DND-41 (cell line): Measurements from ENCODE around the gene ALG12.

Source experiments
- EZH2 ChIP-seq: IDR thresholded peaks from 3 replicates; pipeline ENCODE4 v1.6.1; 2012; ENCODE audit warnings: borderline replicate concordance, low read depth, mild to moderate bottlenecking, moderate library complexity, low read length, inconsistent platforms; ENCODE audit not compliant: severe bottlenecking
- TF ChIP-seq, protein P1 (sequence below): IDR thresholded peaks from 2 replicates; pipeline ENCODE4 v1.5.1; 2012; ENCODE audit warnings: borderline replicate concordance, low read length, moderate library complexity, mild to moderate bottlenecking; ENCODE audit not compliant: poor library complexity, severe bottlenecking; ENCODE audit errors: extremely low read depth

DNA sequence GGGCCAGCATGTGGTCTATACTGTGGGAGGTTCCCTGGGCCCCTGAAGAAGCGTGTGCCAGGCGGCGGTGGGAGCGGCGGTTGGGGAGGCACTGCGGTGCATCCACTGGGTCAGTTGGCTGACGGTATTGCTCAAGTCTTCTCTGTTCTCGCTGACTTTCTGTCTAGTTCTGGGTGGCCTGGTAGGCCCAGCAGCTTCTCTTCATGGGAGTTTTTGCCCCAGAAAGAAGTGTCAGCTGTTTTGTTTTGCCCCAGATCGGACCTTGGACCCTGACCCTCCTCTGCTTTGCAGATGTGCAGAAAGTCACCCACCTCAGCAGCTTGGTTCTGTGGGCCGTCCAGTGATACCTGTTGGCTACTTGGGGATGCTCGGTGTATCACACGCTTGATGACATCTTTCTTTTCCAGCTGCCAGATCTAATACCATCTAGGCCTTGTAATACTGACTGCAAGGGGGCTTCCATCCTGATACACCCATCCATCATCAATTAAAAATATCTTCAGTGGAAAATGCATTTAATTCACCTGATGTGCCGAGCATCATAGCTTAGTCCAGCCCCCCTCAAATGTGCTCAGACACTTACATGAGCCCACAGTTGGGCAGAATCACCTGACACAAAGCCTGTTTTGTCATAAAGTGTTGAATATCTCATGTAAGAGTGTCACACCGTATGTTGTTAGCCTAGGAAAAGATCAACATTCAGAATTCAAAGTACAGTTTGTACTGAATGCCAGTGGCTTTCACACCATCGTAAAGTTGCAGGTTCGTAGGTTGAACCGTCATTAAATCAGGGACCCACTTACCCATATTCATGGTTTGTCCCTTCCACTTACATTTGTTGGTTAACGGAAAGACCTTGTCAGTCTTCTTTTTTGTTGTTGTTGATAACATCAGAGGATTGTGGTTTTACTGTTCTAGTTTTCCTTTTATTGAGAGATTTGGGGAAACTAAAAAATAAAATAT lies 50.7 kb downstream of the ALG12 start:
- TF ChIP-seq, protein P1, sequence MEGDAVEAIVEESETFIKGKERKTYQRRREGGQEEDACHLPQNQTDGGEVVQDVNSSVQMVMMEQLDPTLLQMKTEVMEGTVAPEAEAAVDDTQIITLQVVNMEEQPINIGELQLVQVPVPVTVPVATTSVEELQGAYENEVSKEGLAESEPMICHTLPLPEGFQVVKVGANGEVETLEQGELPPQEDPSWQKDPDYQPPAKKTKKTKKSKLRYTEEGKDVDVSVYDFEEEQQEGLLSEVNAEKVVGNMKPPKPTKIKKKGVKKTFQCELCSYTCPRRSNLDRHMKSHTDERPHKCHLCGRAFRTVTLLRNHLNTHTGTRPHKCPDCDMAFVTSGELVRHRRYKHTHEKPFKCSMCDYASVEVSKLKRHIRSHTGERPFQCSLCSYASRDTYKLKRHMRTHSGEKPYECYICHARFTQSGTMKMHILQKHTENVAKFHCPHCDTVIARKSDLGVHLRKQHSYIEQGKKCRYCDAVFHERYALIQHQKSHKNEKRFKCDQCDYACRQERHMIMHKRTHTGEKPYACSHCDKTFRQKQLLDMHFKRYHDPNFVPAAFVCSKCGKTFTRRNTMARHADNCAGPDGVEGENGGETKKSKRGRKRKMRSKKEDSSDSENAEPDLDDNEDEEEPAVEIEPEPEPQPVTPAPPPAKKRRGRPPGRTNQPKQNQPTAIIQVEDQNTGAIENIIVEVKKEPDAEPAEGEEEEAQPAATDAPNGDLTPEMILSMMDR, result no peak
- no peak for TF ChIP-seq EZH2
